ENCODE results near the gene TMPRSS7.

The TMPRSS7 gene

DNA sequence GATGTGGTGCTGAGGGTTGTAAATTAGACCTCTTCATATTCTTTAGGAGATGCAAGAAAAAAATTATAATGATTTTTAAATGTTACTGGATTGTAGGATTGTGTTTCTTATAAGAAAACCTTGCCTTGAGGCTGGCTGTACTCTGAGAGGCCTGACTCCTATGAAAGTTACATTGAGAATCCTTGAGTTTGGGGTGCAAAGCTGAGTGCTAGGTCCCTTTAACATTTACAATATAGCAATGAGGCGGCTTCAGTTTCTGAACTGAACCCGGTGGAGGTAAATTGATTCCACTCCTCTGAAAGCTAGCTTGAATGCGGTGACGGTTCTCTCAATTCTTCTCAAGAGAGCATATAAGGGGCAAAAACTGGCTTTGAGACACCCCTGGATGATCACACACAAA, at the start of gene TMPRSS7:
TMPRSS7 (plus strand) TSS at position 301 of the 400 bp plus-strand sequence. CDS start 110 bp downstream, outside the sequence.
- no peak for DNase-seq

DNA sequence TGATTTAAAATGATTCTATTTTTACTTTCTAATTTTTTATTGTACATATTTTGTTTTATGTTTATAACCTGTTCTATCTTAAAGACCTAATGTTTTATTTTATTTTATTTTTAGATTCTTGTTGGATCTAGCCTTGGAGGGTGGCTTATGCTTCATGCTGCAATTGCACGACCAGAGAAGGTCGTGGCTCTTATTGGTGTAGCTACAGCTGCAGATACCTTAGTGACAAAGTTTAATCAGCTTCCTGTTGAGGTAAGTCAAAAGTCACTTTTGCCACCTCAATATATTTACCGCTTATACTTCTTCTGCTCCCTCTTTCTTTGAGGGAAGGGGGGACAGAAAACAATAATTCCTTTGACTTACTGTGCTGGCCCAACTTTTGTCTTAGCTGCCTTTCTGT, 47.7 kb upstream of the TMPRSS7 start:
- no peak for DNase-seq

- DNase-seq, result no peak
Measured at GRCh38 chr3:111989061-111989678, 45.4 kb upstream of the TMPRSS7 start.

- no peak for DNase-seq
Measured at GRCh38 chr3:111993038-111993437, 41.5 kb upstream of the TMPRSS7 start.

GRCh38 chr3:111998636-111999483, 35.7 kb upstream of the TMPRSS7 start, which contains the start of gene TAGLN3:
TSS of gene TAGLN3 (plus strand) at chr3:111998922. CDS start at chr3:111999423, 501 bp downstream.
- peak; percentile 71 for DNase-seq

DNA sequence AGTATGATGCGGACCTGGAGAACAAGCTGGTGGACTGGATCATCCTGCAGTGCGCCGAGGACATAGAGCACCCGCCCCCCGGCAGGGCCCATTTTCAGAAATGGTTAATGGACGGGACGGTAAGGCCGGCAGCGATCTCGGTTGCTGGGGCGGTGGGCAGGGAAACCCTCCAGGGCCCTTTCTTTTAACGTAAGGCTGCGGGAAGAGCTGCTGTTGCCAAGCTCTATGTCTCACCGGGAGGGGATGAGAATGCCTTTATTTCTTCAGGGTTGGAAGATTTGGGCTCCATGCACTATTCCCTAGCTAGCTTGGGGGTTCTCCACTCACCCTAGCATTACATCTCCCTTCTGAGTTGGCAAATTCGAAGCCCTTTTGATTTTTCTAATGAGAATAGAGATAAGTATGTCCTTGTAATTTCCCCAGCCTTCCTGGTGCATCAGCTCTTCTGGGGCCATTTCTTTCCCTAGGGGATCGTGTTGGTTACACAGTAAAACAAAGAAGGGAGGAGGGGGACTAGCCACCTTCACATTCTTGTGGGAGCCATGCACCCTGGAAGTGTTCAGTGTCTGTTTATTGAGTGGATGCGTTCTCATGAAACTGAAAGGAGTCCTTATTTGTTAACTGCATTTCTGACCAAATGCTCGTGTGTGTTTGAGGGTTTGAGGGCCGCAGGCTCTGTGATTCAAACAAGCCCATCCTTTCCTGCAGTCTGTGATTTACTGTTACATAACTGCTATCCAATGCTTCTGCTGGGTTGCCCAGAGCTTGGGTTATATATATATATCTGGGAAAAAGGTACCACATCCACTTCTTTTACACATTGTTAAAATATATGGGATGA, 34.8 kb upstream of the TMPRSS7 start:
- no peak for DNase-seq

- no peak for DNase-seq
Measured at GRCh38 chr3:112000367-112000771, 34.2 kb upstream of the TMPRSS7 start.

DNA sequence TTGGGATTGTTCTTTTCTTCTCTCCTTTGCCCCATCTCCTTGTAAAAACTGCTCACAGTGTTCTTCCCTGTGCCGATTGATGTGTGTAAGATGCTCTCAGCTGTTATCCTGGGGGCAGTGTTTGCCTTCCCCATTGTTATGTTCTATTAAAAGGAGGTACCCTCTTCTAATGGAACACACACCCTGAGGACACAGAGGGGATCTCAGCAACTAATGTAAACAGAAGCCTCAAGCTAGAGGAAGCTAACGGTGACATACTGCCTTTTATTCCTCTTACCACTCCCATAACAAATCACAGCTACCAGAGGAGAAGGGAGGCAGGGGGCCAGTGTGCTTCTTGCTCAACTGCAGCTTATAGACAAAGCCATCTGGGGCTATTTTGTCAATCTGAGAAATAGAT, 33.6 kb upstream of the TMPRSS7 start:
- no peak for DNase-seq

GRCh38 chr3:112001526-112001925, 33.0 kb upstream of the TMPRSS7 start:
- DNase-seq, result no peak

DNA sequence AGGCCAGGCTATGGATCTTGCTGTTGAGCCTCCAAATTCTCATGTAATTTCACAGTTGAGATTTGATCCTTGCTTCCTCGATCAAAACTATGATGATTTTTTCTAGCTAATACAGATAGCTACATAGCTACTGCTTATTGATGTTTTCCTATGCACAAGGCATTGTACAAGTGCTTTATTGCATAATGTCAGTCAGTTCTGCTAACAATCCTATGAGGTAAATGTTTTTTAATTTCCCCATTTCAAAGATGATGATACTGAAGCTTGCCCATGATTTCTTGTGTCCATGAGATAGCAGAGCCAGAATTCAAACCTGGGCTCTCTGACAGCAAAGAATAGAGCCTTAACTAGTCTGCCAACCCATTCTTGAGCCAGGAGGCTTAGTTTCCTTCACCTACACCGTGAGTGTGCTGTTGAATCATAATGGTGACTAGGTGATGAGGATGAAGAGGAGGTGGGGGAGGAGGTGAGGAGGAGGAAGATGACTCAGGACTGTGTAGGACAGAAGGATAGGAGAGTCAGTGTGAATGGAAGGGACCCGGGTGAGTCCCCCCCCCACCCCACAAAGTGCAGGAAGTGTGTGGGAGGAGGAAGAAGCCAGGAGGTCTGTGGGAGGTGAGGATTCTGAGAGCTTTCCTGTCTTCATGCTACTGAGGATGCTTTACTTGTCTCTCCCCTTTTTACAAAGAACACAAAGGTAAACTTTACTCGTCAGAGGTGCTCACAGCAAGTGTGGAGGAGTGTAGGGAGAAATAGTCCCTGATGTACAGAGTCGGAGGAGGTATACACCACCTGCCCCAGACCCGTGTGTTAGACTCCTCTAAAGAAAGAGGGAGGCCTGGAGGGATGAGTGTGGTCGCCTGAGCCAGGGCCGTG, 32.2 kb upstream of the TMPRSS7 start:
- no peak for DNase-seq

GRCh38 chr3:112003321-112004080, 31.0 kb upstream of the TMPRSS7 start:
- DNase-seq, result no peak

GRCh38 chr3:112004187-112004586, 30.3 kb upstream of the TMPRSS7 start:
- DNase-seq, result no peak

DNA sequence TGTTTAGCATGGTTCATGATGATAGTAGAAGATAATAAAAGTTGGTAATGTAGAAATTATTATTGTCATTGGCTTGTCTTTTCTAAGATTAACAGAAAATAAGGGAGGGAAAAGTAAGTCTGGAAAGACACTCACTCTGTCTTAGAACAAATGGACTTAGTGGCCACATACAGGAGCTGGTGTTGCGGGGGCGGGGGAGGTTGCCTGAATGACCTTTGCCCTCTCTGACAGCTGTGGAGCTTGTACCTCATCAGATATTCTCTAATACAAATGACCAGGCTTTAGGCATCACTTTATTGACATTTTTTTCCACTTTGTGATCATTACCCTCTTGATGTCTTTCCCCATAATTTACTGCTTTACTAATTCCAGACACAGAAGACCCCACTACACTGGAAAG, 29.9 kb upstream of the TMPRSS7 start:
- no peak for DNase-seq

- DNase-seq, result no peak
Measured at GRCh38 chr3:112005091-112005672, 29.4 kb upstream of the TMPRSS7 start.

DNA sequence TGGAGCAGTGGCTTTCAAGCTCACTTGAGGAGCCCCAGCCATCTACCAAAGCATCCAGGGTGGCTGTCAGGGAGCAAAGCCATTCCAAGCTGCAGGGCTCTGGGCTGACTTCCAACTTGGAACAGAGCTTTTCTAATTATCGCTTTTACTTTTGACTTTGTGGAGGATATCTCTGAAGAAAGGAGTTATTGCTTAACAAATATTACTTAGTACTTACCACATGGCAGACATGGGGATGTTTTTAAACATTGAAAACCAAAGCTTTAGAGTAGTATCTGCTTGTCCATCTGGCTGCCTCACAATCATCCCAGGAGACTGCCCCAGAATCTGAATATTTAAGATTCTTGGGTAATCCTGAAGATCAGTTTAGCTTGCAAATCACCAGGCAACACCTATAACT, 26.9 kb upstream of the TMPRSS7 start:
- no peak for DNase-seq

GRCh38 chr3:112009670-112010069, 24.9 kb upstream of the TMPRSS7 start:
- DNase-seq, result no peak

DNA sequence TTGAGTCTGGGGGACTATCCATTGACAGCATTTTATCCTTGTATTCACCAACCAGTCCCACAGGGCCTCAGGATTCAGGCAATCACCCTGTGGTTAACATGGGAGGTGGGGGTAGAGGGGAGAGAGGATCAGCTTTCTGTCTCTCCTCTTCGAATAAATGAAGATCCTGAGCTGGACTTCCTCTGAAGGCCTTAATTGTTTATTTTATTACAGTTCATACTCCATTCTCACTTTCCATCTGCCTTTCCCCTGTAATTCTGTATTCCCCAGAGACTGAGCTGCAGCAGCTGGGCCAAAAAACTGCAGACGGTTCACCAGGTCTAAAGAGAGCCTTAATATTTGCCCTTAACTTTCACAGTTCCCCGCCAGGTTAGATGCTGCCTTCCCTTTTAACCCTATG, 23.9 kb upstream of the TMPRSS7 start:
- DNase-seq, result no peak

DNA sequence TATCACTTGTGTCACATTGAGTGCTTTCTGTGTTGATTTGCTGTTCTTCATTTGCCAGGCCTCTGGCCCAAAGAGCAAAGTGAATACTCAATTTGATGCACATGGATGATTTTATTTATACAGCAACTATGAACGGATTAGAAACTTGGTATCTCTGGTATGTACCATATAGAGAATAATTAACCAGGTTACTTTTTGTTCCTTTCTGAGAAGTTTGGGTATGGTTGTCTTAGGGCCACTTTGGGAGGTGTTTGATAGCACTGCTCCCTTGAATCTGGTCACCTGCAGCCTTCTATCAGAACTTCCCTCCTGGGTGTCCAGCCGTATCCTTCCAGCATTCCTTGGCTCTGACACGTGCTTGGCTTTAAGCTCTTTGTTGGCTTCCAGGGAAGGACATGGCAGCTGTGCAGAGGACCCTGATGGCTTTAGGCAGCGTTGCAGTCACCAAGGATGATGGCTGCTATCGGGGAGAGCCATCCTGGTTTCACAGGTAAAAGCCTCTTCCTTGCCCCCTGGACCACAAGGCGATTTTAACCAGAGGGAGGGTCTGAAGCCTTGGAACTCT, 23.1 kb upstream of the TMPRSS7 start:
- no peak for DNase-seq

- no peak for DNase-seq
Measured at GRCh38 chr3:112012205-112012992, 22.1 kb upstream of the TMPRSS7 start.
